Stimulated activated CD8-positive, alpha-beta memory T cell treated with anti-CD3 and anti-CD28 coated beads, Interleukin-15, amount 100 ng/mL, for 1 hour (primary cell): ENCODE measurements around the gene TSC22D1.
"Not testable (repeated sequence)": the region's sequence is repeated elsewhere in the genome, so short reads cannot be mapped to it uniquely, and the experiment has no call there.

Experiments
- DNase-seq: peaks from one replicate; pipeline ENCODE4 v3.0.0-alpha.2; 2020; ENCODE audit warnings: low read depth

Gene TSC22D1

DNA sequence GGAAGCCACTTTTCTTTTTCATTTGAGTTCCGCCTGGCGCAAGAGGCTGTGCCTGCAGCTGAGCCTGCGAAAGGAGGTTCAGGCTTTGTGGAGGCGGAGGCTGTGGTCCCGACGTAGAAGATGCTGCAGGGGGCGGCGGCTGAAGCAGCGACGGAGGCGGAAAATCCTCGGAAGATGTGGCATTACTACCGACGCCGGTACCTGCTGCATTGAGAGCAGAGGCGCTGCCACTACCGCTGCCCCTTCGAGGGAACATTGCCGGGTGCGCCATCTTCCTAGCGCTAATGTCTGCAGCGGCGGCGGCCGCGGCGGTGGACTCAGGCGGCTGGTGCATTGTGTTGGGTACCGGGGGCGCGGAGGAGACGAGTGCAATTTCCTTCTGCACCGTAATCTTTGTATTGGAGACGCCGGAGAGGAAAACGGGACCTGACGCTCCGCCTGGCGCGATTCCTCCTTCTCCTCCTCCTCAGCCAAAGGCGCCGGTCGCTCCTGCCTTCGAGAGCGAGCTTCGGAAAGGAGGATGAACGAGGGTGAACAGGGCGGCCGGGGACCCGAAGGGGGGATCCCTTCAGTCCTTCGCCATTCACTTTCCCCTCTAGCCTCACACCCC, at the start of gene TSC22D1:
Gene TSC22D1 (minus strand): TSS at position 590 of the 610 bp plus-strand sequence. CDS start 256 bp downstream, at position 334.
- no peak for DNase-seq

DNA sequence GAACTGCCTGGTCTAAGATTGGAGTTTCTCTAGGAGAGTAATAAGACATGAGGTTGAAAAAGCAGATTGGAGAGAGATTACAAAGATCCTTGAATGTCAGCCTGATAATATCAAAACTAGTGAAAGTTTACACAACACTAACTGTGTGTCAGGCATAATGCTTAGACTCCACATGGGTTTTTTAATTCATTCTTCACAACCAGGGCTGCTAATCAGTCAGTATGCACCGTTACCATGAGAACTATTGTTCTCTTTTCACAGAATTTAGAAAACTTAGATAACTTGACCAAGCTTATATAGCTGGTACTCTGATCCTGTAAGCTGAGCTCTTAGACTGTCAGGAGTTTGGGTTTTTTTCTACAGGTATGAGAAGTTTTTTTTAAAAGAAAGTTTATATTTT, 46.6 kb upstream of the TSC22D1 start:
- no peak for DNase-seq

DNA sequence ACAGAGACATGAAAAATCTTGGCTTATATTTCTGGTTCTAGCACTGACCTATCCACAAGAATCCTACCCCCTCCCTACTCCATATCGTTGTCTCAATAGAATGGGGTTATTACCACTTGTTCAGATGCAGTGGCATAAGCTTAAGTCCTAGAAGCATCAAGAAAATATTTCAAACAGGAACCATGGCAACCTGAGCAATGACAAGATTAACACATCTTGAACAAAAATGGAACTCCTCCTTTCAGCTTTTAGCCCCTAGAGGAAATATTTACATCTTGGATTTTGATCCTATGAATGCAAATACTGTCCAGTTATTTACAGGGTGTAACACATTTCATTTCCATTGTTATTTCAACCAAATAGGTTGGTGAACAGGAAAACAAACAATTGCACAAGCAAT, 46.1 kb upstream of the TSC22D1 start:
- DNase-seq = no peak

DNA sequence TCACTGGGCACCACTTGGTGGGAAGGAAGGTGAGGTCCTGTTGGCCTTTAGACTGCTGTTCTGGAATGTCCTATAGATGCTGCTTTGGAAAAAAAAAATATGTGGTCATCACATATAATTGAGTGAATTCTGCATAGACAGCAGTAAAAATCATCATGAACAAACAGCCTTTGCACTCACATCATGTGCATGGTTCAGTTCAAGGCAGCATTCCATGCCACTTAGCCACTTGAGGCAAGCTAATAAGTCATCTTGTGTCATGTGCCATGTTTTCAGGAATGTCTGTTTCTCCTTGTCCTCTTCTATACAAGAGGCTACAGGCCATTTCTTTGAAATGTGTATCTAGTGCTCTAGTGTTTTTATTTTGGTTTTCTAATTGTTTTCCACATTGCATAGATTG, 43.9 kb upstream of the TSC22D1 start:
- DNase-seq = no peak

DNA sequence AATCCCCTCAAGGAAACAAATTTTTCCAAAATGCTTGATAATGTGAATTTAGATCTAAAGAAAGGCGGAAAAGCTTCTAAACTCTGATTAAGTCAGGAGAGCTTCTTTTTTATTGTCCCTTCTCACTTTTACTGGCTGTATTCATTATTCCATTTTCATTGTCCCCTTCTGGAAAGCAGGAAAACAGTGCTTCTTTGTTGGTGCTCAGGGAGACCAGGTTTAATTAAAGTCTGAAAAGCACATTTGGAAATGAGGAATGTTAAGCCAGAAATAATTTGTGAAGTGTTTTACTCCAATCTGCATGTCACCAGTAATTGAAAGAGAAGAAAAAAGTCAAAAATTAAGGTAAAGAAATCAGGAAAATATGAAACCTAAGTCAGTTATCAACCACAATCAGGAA, 43.5 kb upstream of the TSC22D1 start:
- no peak for DNase-seq

DNA sequence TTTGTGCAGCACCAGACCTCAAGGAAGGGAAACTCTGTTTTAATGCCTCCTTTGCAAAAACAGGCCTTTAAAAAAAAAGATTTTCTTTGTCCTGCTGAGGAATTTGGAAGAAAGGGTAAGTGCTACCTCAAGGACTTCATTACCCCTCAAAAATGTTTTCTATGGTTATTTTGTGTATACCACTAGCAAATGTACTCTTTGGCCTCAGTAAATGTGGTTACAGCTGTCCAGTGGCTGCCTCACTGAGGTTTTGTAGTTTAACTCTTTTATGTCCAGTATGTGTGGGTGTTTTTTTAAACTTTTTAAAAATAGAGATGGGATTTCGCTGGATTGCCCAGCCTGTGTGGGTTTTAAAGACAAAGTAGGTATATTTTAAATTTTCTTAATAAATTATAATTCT, 42.2 kb upstream of the TSC22D1 start:
- DNase-seq = no peak

DNA sequence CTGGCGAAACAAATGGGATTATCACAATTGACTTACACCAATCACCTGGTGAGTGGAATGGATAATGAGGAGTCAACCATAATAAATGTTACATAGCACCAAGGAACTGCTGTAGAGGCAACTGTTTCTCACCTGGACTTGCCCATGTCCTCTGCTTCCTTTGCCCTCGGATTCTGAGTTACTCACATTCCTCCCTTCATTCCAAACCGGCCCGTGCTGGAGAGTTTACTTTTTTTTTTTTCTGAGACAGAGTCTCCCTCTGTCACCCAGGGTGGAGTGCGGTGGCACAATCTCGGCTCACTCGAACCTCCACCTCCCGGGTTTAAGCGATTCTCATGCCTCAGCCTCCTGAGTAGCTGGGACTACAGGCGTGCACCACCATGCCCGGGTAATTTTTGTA, 41.5 kb upstream of the TSC22D1 start:
- no peak for DNase-seq

DNA sequence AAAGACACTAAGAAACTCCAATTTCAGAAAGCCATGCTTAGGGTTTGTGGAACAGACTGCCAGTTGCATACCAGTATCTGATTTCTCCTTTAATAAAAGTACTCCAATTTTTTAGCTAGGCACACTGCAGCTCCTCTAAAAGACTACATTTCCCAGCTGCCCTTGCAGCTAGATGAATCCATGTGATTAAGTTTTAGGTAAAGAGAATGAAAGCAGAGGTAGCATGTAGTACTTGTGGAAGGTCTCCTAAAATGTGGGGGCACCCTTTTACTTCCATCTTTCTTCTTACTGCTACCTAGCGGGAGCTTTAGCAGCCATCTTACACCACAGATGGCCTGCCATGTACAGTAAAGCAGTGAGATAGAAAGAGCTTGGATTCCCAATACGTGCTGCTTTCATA, 33.0 kb upstream of the TSC22D1 start:
- DNase-seq = no peak

DNA sequence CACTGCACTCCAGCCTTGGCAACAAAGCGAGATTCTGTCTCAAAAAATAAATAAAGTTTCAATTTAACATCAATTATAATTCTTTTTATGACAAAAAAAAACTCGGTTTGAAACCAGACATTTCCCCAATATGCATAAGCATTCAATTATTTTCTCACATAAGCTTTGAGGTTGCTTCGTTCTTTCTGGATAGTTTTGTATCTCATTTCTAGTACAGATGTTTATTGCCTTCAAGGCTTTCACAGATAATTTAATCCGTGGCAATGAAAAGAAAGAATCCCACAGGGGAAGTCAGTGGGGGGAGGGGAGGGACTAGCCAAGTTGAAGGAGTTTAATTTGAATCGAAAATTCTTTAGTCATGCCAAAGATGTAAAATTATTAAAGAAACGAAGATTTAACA, 29.6 kb upstream of the TSC22D1 start:
- no peak for DNase-seq

DNA sequence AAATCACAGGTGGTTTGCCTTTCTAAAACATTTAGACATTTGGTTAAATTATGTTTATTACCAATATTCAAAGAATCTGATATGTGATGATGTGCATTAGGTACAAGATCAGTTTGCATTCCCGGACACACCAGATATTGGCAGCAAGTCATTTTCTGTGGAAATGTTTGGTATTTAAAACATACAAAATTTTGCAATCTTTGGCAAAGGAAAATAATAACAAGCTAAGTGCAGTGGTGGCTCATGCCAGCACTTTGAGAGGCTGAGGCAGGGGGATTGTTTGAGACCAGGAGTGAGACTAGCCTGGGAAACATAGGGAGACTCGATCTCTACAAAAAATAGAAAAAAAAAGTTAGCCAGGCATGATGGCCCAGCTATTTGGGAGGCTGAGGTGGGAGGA, 29.1 kb upstream of the TSC22D1 start:
- DNase-seq = no peak

DNA sequence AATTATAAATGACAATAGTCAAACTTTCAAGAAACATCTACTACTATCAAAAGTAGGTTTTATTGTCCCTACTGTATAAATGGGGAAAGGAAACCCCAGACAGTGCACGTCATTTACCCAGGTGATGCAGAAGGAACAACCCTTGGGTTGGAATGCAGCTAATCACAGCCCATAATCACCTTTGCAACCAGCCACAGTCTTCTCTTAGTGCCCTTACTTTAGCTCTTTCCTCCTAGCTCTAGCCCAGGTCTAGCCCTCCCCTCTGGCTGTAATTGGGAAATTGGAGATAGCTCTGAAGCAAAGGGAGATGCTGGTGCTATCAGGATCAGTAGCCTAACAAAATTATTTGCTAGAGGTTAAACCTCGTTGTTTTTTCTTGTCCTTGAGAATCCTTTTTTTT, 25.5 kb upstream of the TSC22D1 start:
- DNase-seq = no peak

DNA sequence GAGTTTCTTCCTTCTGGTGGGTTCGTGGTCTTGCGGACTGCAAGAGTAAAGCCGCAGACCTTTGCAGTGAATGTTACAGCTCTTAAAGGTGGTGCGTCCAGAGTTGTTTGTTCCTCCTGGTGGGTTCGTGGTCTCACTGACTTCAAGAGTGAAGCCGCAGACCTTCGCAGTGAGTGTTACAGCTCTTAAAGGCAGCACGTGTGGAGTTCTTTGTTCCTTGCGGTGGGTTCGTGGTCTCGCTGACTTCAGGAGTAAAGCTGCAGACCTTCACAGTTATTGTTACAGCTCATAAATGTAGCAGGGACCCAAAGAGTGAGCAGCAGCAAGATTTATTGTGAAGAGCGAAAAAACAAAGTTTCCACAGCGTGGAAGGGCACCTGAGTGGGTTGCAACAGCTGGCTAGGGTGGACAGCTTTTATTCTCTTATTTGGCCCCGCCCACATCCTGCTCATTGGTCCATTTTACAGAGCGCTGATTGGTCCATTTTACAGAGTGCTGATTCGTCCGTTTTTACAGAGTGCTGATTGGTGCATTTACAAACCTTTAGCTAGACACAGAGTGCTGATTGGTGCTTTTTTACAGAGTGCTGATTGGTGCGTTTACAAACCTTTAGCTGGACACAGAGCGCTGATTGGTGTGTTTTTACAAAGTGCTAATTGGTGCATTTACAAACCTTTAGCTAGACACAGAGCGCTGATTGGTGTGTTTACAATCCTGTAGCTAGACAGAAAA, 17.9 kb upstream of the TSC22D1 start:
- DNase-seq = not testable (repeated sequence)

DNA sequence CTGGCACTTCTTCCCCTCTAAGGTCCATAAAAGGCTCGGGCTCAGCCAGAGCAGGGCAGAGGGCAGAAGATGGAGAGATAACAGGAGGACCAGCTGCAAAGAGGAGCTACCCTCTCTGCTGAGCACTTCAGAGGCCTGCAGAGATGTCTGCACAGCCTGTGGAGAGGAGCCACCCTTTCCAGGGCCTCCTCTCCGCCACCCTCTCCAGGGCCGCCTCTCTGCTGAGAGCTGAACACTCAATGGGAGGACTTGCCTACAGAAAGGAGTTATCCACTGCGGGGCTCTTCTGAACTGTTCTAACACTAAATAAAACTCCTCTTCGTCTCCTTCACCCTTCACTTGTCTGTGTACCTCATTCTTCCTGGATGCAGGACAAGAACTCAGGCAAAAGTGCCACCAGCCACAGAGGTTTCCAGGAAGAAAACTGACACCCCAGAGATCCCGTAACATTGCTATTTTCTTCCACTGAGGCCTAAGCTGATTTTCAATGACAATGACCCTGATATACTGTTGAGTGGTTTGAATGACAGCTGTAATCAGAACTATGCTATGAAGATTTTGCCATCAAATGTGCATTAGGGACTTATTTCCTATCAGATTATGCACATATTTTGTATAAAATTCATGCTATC, 16.2 kb upstream of the TSC22D1 start:
- DNase-seq = no peak

DNA sequence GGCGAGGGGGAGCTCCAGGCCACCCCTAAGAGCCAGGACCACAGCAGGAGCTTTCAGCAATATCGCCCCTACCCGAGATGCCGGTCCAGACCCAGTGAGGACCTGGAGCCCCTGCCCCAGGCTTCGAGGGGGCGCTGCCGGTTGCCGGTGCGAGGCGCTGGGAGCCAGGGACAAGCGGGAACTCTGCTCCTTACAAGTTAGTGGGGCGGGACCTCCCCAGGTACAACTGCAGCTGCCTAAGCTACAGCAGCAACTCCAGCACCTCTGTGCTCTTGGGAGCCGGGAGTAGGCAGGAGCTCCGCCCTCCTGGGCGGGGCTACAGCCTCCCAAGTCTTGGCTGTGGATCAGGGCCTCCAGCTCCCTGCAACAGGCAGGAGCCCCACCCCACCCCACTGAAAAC, 15.2 kb upstream of the TSC22D1 start:
- DNase-seq = no peak

DNA sequence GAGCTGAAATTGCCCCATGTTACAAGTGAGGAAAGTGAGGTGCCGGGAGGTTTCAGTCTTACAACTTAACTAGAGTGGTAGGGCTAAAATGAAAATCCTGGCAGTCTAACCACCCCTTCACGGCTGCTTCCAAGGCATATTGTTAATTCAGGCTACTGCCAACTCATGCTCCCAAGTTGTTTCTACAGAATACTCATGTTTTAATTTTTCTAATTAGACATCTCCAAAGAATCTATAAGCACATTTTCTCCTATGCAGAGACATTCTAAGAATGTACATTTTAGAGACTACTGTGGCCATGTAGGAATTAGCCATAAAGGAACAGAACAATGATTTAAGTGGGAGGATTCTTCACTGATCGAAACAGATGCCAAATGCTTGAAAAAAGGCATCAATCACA, 7.0 kb upstream of the TSC22D1 start:
- no peak for DNase-seq

DNA sequence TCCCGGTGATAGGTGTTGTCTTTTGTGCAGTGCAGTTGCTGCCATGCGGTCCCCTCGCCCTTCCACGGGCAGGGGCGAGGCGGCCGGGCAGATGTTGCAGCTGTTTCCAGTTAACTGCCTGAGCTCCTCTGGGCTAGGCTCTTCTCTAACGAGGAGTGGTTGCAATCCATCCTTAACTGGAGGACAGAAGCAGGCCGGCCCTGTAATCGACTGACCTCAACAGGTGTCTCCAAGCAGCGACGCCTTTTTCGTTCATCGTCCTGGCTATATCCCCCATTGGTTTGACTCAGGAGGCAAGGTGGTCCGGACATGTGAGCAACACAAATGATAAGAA, 1.9 kb upstream of the TSC22D1 start:
- no peak for DNase-seq

DNA sequence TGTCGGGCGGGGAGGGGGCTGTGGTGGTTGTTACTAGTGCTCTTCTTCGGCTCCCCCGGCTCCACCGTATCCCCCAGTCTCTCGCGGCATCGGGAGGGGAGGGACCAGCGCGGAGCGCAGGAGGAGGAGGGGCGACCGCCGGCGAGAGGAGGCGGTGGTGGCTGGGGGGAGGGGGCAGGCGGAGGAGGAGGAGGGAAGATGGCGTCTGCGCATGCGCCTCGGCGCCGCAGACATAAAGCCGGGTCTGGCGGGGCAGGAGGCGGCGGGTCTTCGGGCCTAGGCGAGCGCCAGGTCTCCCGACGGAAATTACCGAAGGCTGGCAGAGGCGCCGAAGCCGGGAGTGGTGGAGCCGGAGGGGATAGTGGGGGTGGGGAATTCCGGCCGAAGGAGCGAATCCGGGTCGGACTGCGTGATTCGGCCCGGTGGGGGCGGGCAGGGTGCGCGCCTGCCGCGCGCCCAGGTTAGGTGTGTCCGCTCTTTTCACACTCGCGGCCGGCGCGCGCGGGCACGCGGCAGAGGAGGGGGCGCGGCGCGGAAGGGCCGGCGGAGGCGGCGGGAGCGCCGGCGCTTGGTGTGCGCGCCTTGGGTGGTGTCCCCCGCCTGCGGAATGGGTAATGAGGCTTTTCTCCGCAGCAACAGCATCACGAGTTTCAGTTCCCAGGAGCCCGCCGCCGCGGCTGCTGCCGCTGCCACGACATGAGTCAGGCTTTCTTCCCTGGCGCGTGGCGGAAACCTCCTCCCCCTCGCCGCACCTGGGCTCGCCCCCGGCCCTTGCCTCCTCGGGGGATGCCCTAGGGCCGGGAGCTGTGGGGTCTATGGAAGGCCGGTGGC, 1.3 kb upstream of the TSC22D1 start:
- peak; percentile 91 for DNase-seq

DNA sequence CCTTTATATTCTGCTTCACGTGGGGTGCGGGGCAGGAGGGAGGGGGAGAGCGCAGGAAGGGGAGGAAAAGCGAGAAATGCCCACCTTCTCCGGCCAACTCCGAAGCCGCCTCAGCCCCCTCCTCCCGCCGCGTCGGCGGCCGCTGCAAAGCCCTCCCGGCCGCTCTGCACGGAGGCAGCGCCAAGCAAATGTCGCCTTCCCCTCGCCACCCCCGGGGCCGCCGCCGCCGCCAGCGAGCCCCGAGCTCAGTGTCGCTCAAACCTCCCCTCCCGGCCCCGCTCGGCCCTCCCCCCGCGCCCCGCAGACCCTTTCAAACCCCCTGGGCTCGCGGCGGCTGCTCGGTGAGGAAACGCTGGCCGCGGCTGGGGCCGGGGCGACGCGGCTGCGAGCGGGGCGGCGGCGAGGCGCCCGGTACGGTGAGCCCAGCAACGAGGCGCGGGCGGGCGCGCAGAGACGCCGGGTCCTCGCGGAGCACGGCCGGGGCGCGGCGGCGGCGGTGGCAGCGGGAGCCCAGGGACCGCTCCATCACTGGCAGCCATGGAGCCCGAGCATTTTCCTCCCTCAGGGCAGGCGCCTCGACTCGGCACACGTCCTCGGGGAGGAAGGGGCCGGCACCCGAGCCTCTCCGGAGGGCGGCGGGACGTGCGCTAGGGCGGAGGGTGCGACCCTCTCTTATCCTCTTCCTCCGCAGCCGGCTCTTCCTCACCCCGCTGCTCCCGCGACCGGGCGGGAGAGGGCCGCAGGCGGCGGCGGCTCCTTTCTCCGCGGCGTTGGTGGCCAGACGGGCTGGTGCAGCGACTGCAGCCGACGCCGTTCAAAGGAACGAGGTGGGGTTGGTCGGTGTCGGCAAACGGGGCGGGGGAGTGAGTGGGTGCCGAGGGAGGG, 463 bp upstream of the TSC22D1 start:
- no peak for DNase-seq

DNA sequence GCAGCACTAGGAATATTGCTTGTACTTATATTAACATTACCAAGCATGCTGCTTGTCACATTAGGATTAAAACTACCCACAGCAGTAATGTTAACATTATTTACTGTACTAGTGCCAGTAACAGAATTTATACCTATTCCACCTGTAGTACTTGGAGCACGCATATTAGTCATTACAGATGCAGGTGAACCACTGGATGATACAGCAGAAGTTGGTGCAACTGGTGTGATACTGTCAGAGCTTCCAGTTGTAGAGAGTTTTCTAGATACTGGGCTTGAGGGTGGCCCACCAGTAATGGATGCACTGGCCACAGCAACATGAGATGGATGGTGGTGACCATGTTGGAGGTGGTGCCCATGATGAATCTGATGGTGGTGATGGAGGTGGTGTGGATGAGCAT, 1.1 kb downstream of the TSC22D1 start:
- DNase-seq = no peak

DNA sequence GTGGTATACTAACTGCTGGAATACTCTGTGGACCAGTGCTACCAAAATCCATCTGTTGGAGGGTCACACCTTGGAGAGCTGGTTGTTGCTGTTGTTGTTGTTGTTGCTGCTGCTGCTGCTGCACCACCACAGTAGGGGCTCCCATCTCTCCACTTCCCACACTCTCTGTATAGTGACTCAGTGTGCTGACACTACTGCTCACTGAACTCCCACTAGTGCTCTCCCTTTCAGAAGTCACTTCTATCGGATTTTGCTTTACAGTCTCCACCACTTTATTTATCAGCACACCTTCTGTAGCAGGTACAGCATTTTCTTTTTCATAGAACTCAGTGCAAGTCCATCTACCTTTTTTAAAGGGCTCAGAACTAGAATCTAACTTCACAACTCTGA, 1.7 kb downstream of the TSC22D1 start:
- no peak for DNase-seq

DNA sequence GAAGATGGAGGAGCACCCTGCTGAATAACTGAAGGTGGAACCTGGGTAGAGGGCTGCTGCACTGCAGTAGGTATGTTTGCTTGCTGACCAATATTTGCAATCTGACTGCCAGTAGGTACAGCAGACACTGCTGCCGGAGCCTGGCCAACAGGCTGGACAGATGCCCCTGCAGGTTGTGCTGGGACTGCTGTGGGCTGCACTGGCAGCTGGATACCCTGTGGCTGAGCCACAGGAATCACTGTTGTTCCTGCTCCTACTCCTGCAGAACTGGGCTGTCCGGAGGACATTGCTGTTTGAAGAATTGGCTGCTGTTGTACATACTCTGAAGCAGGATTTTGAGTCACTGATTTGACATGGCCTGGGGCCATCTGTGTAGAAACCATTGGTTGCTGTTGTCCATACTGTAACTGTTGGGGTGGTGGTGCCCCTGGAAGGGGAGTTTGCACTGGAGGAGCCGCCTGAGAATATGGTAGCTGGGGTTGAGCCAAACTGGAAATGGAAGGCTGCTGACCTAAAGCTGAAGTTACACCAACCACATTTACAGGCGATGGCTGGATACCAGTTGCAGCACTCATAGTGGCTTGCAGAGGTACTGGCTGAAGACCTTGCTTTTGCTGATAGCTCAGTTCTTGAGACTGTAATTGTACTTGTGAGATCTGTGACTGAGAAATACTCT, 2.2 kb downstream of the TSC22D1 start:
- no peak for DNase-seq
